ENCODE results near the gene RNLS.

The RNLS gene

DNA sequence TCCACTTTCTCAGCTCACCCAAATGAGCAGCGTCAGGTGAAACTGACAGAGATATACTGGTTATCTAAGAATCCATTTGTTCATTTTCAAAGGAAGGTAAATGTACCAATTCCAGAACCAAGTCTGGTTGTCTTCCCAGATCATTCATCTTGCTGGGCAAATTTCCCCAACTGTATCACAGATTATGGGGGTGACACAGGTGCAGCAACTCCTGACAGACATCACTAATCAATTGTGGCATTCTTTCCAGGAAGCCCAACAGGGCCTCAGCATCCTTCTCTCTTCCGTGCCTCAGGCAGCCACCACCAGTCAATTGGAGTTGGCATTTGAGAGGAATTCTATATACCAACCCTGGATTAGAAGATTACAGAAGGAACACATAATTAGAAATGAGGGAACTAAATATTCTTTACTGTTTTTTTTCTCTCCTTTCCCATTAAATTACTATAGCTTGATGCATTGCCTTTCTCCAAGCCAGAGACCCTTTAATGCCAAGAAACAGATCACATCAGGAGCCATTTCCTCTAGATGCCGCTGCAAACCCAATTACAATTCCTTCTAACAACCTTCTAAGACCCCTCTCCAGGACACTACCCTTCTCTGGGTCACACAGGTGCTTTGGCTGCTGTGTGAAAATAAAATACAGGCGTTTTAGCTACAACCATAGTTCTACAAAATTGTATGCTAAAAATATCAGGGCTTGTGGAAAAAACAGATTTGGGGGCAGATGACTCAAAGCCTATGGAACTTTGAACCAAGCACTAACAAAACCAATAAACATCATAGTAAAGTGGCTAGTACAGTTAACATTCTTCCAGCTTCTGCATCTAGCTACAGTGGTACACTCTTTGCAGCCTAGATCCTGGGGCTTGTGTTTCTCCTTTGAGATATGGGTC, 291.6 kb downstream of the RNLS start:
- no peak overlapping the region for H3K4me3 ChIP-seq (replicated peaks; ENCODE audit: low read depth, low read length)
- DNase-seq (ENCODE audit: low read depth): no peak
- TF ChIP-seq, protein P1, sequence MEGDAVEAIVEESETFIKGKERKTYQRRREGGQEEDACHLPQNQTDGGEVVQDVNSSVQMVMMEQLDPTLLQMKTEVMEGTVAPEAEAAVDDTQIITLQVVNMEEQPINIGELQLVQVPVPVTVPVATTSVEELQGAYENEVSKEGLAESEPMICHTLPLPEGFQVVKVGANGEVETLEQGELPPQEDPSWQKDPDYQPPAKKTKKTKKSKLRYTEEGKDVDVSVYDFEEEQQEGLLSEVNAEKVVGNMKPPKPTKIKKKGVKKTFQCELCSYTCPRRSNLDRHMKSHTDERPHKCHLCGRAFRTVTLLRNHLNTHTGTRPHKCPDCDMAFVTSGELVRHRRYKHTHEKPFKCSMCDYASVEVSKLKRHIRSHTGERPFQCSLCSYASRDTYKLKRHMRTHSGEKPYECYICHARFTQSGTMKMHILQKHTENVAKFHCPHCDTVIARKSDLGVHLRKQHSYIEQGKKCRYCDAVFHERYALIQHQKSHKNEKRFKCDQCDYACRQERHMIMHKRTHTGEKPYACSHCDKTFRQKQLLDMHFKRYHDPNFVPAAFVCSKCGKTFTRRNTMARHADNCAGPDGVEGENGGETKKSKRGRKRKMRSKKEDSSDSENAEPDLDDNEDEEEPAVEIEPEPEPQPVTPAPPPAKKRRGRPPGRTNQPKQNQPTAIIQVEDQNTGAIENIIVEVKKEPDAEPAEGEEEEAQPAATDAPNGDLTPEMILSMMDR (IDR thresholded peaks at IDR 0.05; ENCODE audit: low read length, missing control alignments): no peak

DNA sequence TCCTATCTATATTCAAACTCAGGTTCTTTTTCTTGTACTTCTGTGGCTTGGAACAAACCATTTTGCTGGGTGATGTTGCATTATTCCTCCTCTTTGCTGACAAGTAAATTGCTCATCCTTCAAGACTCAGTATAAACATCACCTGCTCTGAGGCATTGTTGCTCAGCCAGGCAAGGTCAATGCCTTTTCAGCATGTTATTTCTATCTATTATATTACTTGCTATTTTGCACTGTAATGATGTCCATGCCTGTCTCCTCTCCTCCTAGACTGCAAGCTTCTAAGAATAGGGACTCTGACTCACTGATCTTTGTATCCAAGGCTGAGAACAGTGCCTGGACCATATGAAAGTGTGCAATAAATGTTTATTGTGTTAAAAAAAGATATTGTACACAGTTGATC, 293.8 kb downstream of the RNLS start:
- no peak overlapping the region for H3K4me3 ChIP-seq (replicated peaks; ENCODE audit: low read depth, low read length)
- peak; percentile 11 for DNase-seq (ENCODE audit: low read depth)
- TF ChIP-seq, protein P1 (IDR thresholded peaks at IDR 0.05; ENCODE audit: low read length, missing control alignments): no peak

DNA sequence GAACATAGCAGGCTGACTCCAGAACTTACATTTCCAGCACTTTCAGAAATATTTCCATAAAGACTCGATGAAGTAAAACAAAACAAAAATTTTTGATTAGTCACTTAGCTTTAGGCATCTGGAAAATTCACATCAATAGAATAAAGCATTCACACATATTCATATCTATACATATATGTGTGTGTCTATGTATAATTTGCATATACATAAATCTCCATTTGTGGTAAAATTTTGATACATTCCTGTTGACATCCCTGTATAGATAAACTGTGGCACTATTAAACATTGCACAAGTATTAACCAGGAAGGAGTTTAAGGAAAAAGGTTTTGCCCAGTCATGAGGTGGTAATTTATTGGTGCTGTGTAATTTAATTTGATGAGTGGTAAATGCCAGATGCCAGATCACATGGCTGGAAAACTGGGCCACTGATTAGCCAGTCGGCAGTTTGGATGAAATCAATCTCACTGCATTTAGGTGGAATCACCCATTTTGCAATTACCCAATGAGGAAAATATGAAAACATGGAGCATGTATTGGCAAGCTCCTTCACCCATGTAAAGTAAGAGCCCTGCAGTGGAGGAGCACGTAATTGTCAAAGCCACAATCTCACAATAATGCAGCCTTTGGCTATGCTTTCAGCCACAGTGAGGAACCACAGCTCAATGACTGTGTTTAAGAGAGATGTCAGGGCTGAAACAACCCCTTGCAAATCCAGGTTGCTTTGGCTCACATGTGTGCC, 294.6 kb downstream of the RNLS start:
- no peak overlapping the region for H3K4me3 ChIP-seq (replicated peaks; ENCODE audit: low read depth, low read length)
- TF ChIP-seq, protein P1 (IDR thresholded peaks at IDR 0.05; ENCODE audit: low read length, missing control alignments): no peak
- no peak for DNase-seq (ENCODE audit: low read depth)

DNA sequence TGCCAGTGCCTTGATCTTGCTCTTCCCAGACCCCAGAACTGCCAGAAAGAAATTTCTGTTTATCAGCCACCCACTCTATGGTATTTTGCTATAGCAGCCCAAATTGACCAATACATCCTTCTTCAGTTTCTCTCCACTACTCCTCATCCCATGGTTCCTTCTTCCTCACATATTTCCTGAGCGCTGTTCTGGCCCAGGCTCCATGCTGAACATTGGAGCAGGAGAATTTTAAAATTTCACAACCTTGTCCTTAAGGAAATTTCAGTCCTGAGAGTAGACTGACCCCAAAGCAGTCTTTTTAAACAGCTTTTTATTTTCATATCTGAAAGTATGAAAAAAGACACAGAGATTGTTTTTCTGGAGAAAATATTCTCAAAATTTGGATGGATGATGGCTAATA, 297.1 kb downstream of the RNLS start:
- H3K4me3 ChIP-seq (replicated peaks; ENCODE audit: low read depth, low read length): no peak overlapping the region
- TF ChIP-seq, protein P1 (IDR thresholded peaks at IDR 0.05; ENCODE audit: low read length, missing control alignments): no peak
- no peak for DNase-seq (ENCODE audit: low read depth)

DNA sequence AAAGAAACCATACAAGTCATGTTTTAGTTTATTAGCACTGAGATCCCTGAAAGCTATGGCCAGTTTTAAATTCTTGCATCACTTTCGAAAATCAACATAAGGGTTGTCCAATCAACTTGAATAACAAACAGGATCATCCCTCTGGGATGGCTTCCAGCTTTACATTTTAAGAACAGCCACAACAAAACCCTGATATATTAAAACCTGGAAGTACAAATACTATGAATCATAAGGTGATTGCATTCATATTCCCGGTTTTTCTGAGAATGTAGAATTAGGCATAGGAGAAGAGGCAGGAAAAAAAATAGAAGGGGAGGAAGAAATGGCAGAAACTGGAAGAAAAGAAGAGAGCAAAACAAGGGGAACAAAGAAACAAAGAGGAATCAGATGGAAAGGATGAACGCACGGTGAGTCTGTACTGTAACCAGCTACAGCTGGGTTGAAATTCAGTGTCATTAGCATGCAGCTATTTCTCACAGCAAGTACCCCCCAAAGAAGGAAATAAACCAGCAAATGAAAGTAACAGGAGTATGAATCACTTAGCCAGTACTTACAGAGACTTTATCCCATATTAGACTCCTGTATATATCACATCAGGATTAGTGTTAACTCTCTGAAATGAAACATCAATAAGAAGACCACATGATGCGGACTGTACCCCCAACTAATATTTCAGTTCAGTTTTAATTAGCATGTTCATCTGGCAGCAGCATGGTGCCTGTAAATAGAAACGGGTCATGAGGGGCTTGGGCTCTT, 301.3 kb downstream of the RNLS start:
- peak; percentile 90 for DNase-seq (ENCODE audit: low read depth)
- peak overlapping the region; percentile 27 for H3K4me3 ChIP-seq (replicated peaks; ENCODE audit: low read depth, low read length)
- TF ChIP-seq, protein P1 (IDR thresholded peaks at IDR 0.05; ENCODE audit: low read length, missing control alignments): no peak

DNA sequence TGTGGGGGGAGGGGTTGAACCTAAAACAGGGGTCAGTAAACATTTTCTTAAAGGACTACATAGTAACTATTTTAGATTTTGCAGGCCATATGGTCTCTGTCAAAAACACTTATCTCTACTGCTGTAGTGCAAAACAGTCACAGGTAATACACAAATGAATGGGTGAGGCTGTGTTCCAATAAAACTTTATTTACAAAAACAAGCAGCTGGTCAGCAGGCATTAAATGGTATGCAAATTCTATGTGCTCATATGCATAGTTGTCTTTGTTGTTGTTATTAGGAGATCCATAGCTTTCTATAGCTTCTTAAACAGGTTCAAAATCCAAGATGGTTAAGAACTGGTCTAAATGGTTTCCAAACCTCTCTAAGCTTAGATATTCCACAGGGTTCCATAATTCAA, 302.6 kb downstream of the RNLS start:
- DNase-seq (ENCODE audit: low read depth): no peak
- no peak overlapping the region for H3K4me3 ChIP-seq (replicated peaks; ENCODE audit: low read depth, low read length)
- TF ChIP-seq, protein P1 (IDR thresholded peaks at IDR 0.05; ENCODE audit: low read length, missing control alignments): no peak
